MV-4-11 (cell line): Measurements from ENCODE around the gene GSX1.
A peak's percentile ranks its signal among the peaks of the same experiment; 100 is the strongest.

Source experiments
- DNase-seq: peaks from one replicate; lab custom pipeline; 2025; lab: John Stamatoyannopoulos, UW

GSX1 gene

GRCh38 chr13:27833206-27833605 lies 40.9 kb downstream of the GSX1 start:
- no peak for DNase-seq

- DNase-seq = no peak
Observed at GRCh38 chr13:27834095-27834494, 41.8 kb downstream of the GSX1 start.

GRCh38 chr13:27835799-27836198 lies 43.5 kb downstream of the GSX1 start:
- DNase-seq = no peak

GRCh38 chr13:27839809-27840467 lies 47.7 kb downstream of the GSX1 start:
- no peak for DNase-seq

GRCh38 chr13:27842571-27842970 lies 50.3 kb downstream of the GSX1 start:
- peak; percentile 2 for DNase-seq
